Measurements from ENCODE around the gene PACC1.

Gene PACC1

GRCh38 chr1:212437179-212437798 lies 22.6 kb upstream of the PACC1 start:
- DNase-seq = no peak

- DNase-seq = no peak
These were observed 20.3 kb upstream of the PACC1 start for GRCh38 chr1:212434992-212435391.

- DNase-seq = no peak
These were observed 19.1 kb upstream of the PACC1 start for GRCh38 chr1:212433577-212434462.

GRCh38 chr1:212432661-212433576 lies 18.2 kb upstream of the PACC1 start, which contains the start of gene NENF:
TSS of gene NENF (plus strand) at chr1:212432920. CDS start at chr1:212432944, 24 bp downstream.
- DNase-seq = peak; percentile 5

- no peak for DNase-seq
These were observed 17.6 kb upstream of the PACC1 start for GRCh38 chr1:212432272-212432660.

- no peak for DNase-seq
These were observed 17.0 kb upstream of the PACC1 start for GRCh38 chr1:212431644-212432043.

- no peak for DNase-seq
These were observed 16.3 kb upstream of the PACC1 start for GRCh38 chr1:212430955-212431394.

GRCh38 chr1:212430416-212430815 lies 15.7 kb upstream of the PACC1 start:
- no peak for DNase-seq

- DNase-seq = no peak
These were observed 13.8 kb upstream of the PACC1 start for GRCh38 chr1:212428496-212428895.

GRCh38 chr1:212423879-212424278 lies 9.2 kb upstream of the PACC1 start:
- DNase-seq = no peak

- DNase-seq = no peak
These were observed 6.5 kb upstream of the PACC1 start for GRCh38 chr1:212421165-212421564.

- no peak for DNase-seq
These were observed 588 bp upstream of the PACC1 start for GRCh38 chr1:212415107-212415841.

- no peak for DNase-seq
These were observed 771 bp downstream of the PACC1 start for GRCh38 chr1:212413902-212414327.

GRCh38 chr1:212412374-212412773 lies 2.3 kb downstream of the PACC1 start:
- no peak for DNase-seq

GRCh38 chr1:212410231-212410820 lies 4.4 kb downstream of the PACC1 start:
- no peak for DNase-seq

- no peak for DNase-seq
These were observed 11.9 kb downstream of the PACC1 start for GRCh38 chr1:212402666-212403321.

- no peak for DNase-seq
These were observed 12.7 kb downstream of the PACC1 start for GRCh38 chr1:212401838-212402582.

GRCh38 chr1:212401042-212401441 lies 13.6 kb downstream of the PACC1 start:
- no peak for DNase-seq

GRCh38 chr1:212397171-212397570 lies 17.5 kb downstream of the PACC1 start:
- DNase-seq = no peak

GRCh38 chr1:212396638-212397037 lies 18.0 kb downstream of the PACC1 start:
- DNase-seq = no peak
